ENCODE data around the gene SAGE1.
"Not testable (repeated sequence)": the region's sequence is repeated elsewhere in the genome, so short reads cannot be mapped to it uniquely, and the experiment has no call there.

SAGE1 gene, protein sequence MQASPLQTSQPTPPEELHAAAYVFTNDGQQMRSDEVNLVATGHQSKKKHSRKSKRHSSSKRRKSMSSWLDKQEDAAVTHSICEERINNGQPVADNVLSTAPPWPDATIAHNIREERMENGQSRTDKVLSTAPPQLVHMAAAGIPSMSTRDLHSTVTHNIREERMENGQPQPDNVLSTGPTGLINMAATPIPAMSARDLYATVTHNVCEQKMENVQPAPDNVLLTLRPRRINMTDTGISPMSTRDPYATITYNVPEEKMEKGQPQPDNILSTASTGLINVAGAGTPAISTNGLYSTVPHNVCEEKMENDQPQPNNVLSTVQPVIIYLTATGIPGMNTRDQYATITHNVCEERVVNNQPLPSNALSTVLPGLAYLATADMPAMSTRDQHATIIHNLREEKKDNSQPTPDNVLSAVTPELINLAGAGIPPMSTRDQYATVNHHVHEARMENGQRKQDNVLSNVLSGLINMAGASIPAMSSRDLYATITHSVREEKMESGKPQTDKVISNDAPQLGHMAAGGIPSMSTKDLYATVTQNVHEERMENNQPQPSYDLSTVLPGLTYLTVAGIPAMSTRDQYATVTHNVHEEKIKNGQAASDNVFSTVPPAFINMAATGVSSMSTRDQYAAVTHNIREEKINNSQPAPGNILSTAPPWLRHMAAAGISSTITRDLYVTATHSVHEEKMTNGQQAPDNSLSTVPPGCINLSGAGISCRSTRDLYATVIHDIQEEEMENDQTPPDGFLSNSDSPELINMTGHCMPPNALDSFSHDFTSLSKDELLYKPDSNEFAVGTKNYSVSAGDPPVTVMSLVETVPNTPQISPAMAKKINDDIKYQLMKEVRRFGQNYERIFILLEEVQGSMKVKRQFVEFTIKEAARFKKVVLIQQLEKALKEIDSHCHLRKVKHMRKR

DNA sequence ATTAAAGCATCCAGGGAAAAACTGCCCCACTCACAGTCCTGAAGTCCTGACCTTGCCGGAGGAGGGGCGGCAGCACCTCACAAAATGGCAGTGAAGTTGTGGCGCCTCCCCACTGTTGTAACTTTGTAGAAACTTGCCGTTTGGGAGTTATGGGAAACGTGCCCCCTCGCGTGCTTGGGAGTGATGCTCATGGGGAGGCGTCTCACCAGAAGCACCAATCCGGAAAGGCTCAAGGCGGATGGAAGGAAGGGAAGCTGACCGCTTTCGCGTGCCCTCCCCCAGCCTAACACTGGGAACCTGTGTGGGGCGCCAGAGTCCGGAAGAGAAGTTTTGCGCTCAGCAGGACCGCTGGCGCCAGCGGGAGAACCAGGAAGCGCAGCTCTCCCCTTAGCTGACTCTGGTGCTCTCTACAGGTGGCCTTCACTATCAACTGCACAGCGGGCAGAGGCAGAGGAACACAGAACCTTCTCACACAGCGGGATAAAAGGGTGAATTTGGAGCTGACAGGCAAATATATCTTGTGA is at the start of gene SAGE1, which contains the start of gene CT45A10:
Gene SAGE1 (plus strand): TSS at position 423 of the 524 bp plus-strand sequence. CDS start 2,527 bp downstream, outside the sequence.
Gene CT45A10 (minus strand): TSS at position 151 of the 524 bp plus-strand sequence. CDS start 8,100 bp downstream, outside the sequence.
- FAIRE-seq: no peak

DNA sequence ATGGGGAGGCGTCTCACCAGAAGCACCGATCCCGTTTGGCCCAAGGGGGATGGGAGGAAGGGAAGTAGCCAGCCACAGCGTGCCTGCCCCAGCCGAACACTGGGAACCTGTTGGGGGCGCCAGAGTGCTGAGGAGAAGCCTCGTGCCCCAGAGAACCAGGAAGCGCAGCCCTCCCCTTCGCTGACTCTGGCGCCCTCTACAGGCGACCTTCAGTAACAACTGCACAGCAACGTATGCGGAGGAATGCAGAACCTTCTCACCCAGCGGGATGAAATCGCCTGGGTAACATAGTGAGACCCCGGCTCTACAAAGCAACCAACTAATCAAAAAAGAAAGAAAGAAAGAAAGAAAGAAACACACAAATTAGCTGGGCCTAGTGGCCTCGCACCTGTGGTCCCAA is 39.1 kb upstream of the SAGE1 start, which contains the start of gene CT45A8:
Gene CT45A8 (minus strand): TSS at position 101 of the 400 bp plus-strand sequence. CDS start 3,755 bp downstream, outside the sequence.
- not testable (repeated sequence) for FAIRE-seq

DNA sequence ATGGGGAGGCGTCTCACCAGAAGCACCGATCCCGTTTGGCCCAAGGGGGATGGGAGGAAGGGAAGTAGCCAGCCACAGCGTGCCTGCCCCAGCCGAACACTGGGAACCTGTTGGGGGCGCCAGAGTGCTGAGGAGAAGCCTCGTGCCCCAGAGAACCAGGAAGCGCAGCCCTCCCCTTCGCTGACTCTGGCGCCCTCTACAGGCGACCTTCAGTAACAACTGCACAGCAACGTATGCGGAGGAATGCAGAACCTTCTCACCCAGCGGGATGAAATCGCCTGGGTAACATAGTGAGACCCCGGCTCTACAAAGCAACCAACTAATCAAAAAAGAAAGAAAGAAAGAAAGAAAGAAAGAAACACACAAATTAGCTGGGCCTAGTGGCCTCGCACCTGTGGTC is 21.8 kb upstream of the SAGE1 start, which contains the start of gene CT45A9:
Gene CT45A9 (minus strand): TSS at position 101 of the 400 bp plus-strand sequence. CDS start 3,751 bp downstream, outside the sequence.
- not testable (repeated sequence) for FAIRE-seq

DNA sequence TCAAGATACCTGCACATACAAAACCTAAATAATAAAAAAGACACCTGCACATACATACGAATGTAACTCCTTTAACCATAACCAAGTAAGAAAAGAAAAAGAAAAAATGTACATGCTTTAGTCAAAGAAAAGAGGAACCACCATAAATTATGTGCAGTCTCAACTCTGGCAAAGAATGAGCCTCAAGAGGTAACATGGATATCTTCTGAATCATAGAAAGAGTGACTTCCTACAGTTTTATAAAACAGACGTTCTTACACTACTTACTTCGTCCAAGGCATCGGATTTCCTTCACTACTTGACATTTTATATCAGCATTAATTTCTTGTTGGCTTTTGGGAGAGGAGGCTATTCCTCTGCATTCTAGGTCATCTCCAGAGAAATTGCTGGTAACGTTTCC is 10.8 kb upstream of the SAGE1 start:
- not testable (repeated sequence) for FAIRE-seq

DNA sequence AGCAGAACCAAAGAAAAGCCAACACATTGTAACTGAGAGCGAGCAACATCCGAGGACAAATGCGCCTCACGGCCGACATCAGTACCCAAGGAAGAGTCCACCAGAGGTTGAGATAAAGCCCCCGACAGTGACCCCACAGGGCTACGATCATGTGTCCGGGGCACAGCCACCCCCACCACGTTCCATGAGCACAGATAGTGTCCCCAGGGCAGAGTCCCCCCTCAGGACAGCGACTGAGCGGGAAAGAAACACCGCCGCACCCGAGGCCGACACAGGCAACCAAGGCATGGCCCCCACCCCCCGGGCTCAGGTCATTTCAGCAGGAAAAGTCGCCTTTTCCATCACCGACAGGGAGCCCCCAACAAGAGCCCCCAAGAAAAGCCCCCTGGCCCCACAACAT is 5.3 kb upstream of the SAGE1 start:
- FAIRE-seq: not testable (repeated sequence)

DNA sequence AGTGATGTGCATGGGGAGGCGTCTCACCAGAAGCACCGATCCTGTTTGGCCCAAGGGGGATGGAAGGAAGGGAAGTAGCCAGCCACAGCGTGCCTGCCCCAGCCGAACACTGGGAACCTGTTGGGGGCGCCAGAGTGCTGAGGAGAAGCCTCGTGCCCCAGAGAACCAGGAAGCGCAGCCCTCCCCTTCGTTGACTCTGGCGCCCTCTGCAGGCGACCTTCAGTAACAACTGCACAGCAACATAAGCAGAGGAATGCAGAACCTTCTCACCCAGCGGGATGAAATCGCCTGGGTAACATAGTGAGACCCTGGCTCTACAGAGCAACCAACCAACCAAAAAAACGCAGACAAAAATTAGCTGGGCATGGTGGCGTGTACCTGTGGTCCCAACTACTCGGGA is 4.5 kb upstream of the SAGE1 start:
- not testable (repeated sequence) for FAIRE-seq

DNA sequence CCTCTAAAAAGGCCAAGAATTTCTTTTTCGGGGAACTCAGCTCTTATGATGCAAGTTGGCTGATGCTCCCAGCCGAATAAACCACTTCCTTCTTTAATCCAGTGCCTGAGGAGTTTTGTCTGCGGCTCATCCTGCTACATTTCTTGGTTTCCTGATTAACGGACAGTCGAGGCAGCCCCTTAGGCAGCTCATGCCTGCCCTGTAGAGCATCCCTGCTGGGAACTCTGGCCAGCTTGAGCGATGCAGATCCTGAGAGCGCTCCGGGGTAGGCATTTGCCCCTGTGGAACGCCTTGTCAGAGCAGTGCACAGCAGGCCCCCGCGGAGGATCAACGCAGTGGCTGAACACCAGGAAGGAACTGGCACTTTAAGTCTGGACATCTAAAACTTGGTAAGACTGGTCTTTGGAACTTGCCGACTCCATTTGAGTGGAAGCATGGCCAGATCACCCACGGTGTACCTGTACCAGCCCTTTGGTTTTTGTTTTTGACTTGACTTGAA is 3.4 kb upstream of the SAGE1 start:
- no peak for FAIRE-seq

DNA sequence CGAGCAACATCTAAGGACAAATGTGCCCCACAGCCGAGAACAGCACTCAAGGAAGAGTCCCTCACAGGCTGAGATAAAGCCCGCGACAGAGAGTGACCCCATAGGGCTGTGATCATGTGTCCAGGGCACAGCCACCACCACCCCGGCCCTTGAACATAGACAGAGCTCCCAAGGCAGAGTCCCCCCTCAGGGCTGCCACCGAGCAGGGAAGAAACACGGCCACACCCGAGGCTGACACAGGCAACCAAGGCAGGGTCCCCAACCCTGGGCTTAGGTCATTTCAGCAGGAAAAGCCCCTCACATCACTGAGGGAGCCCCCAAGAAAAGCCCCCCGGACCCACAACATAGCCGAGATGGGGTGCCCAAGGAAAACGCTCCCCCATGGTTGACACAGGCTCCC is 735 bp upstream of the SAGE1 start:
- no peak for FAIRE-seq

DNA sequence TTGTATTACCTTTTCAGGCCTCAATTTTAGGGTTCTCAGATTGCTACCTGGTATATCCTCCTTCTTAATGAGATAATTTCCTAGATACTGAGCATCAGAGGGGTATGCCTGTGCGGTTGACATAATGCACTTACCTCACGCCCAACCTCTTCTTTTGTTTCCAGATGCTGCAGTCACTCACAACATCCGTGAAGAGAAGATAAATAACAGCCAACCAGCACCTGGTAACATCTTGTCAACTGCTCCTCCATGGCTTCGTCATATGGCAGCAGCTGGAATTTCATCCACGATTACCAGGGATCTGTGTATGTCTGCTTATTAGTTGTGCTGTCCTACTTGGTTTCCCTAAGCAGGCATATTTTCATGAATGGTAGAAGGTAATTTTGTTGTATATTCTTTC is 16.7 kb downstream of the SAGE1 start:
- no peak for FAIRE-seq

DNA sequence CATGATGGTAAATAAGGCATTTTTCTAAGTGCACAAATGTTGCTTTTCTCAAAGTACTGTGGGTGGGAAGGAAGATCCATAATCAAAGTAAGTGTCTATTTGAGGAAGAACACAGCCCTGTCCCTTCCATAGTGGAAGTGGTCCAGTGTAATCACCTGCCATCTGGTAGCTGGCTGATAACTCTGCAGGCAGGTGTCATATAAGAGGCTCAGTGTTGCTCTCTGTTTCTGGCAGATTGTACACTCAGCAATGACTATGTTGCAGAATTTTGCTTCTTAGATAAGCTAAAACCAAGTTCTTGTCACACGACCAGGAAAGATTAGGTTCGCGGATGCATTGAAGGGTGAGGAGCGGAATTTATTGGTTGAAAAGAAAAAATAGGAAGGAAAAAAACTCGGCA is 20.9 kb downstream of the SAGE1 start:
- no peak for FAIRE-seq

DNA sequence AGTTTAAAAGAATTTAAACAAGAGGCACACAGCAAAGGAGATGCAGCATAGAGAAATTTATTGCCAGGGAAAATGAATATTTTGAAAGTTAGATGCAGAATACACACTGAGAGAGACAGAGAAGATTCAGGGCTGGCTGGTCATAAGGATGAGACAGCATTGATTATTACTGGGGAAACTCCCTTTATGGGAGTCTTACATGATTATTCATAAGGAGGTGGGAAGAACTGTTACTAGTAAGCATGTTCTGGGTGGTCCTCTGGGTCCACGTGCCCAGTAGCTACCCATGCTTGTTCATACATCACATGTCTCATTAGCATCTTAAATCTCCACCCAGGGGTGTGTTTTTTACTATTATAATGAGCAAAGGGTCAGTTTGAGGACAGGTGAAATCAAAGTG is 27.0 kb downstream of the SAGE1 start:
- not testable (repeated sequence) for FAIRE-seq

DNA sequence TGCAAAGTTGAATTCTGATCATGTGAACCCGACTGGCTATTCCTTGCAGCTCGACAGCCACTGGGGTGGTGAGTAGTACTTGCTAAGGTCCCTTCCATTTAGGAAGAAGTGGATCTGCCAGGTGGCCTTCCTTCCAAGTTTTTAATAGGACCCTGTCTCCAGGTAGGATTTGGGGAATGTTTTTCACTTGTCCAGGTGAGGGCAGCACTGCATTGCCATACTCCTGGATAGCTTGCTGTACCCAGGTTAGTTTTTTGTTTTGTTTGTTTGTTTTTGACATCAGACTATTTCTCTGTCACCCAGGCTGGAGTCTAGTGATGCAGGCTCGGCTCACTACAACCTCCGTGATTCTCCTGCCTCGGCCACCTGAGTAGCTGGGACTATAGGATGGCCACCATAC is 29.8 kb downstream of the SAGE1 start:
- FAIRE-seq: no peak

DNA sequence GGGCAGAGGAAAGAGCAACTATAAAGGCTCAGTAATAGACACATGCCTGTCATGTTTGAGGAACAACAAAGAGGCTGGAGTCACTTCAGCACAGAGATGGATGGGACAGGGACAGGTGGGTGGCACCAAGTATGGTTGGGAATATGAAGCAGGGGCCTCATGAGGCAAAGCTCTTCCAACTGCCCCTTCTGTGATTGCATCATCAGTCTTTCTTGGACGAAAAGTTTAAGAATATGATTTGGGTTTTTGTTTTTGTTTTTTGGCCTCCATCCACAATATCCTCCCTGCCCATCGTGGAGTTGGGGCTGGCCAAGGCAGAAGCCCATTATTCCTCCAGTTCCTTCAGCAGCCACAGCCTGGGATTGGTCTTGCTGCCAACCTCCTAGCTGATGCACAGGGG is 34.4 kb downstream of the SAGE1 start:
- no peak for FAIRE-seq

DNA sequence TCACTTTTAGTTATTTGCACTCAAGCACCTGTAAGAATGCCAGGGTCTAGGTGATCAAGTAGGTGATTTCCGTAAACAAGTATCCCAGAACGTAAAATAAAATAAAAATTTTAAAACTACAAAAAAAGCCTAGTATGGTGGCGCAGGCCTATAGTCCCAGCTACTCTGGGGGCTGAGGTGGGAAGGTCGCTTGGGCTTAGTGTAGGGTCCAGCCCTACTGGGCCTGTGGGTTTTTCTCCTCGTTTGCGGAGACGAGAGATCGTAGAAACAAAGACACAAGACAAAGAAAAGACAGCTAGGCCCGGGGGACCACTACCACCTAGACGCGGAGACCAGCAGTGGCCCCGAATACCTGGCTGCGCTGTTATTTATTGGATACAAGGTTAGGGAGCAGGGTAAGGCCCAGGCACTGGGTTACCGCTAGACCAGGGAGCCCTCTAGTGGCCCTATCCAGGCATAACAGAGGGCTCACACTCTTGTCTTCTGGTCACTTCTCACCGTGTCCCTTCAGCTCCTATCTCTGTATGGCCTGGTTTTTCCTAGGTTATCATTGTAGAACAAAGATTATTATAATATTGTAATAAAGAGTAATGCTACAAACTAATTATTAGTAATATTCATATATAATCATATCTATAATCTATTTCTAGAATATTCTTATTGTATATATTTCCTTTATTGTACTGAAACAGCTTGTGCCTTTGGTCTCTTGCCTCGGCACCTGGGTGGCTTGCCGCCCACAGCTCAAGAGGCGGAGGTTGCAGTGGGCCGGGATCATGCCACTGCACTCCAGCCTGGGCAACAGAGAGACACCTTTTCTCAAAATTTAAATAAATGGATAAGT is 38.4 kb downstream of the SAGE1 start:
- FAIRE-seq: no peak

DNA sequence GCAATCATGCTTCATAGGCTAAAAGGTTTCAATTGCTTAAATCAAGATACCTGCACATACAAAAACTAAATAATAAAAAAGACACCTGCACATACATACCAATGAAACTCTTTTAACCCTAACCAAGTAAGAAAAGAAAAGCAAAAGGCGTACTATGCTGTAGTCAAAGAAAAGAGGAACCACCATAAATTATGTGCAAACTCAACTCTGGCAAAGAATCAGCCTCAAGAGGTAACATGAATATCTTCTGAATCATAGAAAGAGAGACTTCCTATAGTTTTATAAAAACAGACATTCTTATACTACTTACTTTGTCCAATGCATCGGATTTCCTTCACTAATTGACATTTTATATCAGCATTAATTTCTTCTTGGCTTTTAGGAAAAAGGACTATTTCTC is 51.0 kb downstream of the SAGE1 start:
- FAIRE-seq: no peak

DNA sequence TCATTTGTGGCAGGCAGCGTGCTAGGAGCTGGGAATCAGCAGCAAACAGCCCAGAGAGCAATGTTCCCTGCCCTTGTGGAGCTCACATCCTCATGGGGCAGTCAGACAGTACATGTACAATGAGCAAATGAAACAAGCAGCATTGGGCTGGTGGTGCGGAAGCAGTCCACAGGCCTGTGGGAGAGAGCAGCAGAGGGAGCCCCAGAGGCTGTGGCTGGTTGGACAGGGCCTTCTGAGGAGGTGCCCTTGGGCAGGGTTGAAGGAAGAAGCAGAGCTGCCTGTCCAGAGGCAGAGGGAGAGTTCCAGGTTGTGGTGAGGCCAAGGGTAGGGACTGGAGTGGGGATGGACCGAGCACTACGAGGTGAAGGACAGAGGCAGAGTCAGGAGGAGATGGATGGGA is 57.8 kb downstream of the SAGE1 start:
- no peak for FAIRE-seq

Data from endometrium (tissue), 2 donors.